IPS-15b (cell line): ENCODE measurements around the gene NSG2.
"Not testable (repeated sequence)": the region's sequence is repeated elsewhere in the genome, so short reads cannot be mapped to it uniquely, and the experiment has no call there.

Source experiments
- H3K27me3 ChIP-seq: one replicate; pipeline ENCODE4 v1.6.1; 2013; ENCODE audit warnings: low read length; ENCODE audit not compliant: control insufficient read depth, insufficient read depth
- H3K36me3 ChIP-seq: one replicate; pipeline ENCODE4 v1.6.1; 2013; ENCODE audit warnings: low read length; ENCODE audit not compliant: control insufficient read depth, insufficient read depth
- H3K4me1 ChIP-seq: one replicate; pipeline ENCODE4 v1.6.1; 2013; ENCODE audit warnings: mild to moderate bottlenecking, low read length; ENCODE audit not compliant: control insufficient read depth, insufficient read depth
- H3K4me3 ChIP-seq: one replicate; pipeline ENCODE4 v1.5.1; 2013; ENCODE audit warnings: low read depth, low read length
- H3K9ac ChIP-seq: one replicate; pipeline ENCODE4 v1.6.1; 2013; ENCODE audit warnings: low read depth, mild to moderate bottlenecking, low read length
- H3K9me3 ChIP-seq: one replicate; pipeline ENCODE4 v1.6.1; 2013; ENCODE audit warnings: mild to moderate bottlenecking, low read length; ENCODE audit not compliant: control insufficient read depth, insufficient read depth

NSG2 gene

GRCh38 chr5:174045470-174046025 lies at the start of gene NSG2:
NSG2 (plus strand) TSS chr5:174045706; CDS start chr5:174046756, 1,050 bp downstream.
- Histone ChIP-seq H3K27me3 (no peaks in the 10 kb centered on the region), H3K4me1 (no peaks in the 10 kb centered on the region), H3K9ac (no peak within 1 kb of the TSS), H3K9me3 (no peaks in the 10 kb centered on the region), H3K36me3 (no peaks in the 10 kb centered on the region), H3K4me3 (no peak within 1 kb of the TSS)

- no peaks in the 10 kb centered on the region for H3K27me3 ChIP-seq
- H3K4me3 ChIP-seq = no peak overlapping the region
- H3K4me1 ChIP-seq = no peaks in the 10 kb centered on the region
- H3K9me3 ChIP-seq = no peaks in the 10 kb centered on the region
- no peaks in the 10 kb centered on the region for H3K36me3 ChIP-seq
- H3K9ac ChIP-seq = no peak overlapping the region
These were observed 48.2 kb upstream of the NSG2 start for GRCh38 chr5:173997331-173997730.

GRCh38 chr5:173998531-173998930 lies 47.0 kb upstream of the NSG2 start:
- no peak overlapping the region for H3K4me3 ChIP-seq
- no peaks in the 10 kb centered on the region for H3K36me3 ChIP-seq
- no peak overlapping the region for H3K9ac ChIP-seq
- no peaks in the 10 kb centered on the region for H3K4me1 ChIP-seq
- no peaks in the 10 kb centered on the region for H3K27me3 ChIP-seq
- no peaks in the 10 kb centered on the region for H3K9me3 ChIP-seq

GRCh38 chr5:174000076-174000475 lies 45.4 kb upstream of the NSG2 start:
- no peaks in the 10 kb centered on the region for H3K36me3 ChIP-seq
- H3K9me3 ChIP-seq = no peaks in the 10 kb centered on the region
- no peaks in the 10 kb centered on the region for H3K27me3 ChIP-seq
- H3K4me1 ChIP-seq = no peaks in the 10 kb centered on the region
- H3K4me3 ChIP-seq = no peak overlapping the region
- H3K9ac ChIP-seq = no peak overlapping the region

- Histone ChIP-seq H3K36me3 (no peaks in the 10 kb centered on the region), H3K9me3 (no peaks in the 10 kb centered on the region), H3K27me3 (no peaks in the 10 kb centered on the region), H3K9ac (no peak overlapping the region), H3K4me3 (no peak overlapping the region), H3K4me1 (no peaks in the 10 kb centered on the region)
These were observed 41.7 kb upstream of the NSG2 start for GRCh38 chr5:174003795-174004194.

- H3K4me1 ChIP-seq = no peaks in the 10 kb centered on the region
- no peak overlapping the region for H3K4me3 ChIP-seq
- no peaks in the 10 kb centered on the region for H3K9me3 ChIP-seq
- H3K9ac ChIP-seq = no peak overlapping the region
- no peaks in the 10 kb centered on the region for H3K36me3 ChIP-seq
- H3K27me3 ChIP-seq = no peaks in the 10 kb centered on the region
These were observed 36.6 kb upstream of the NSG2 start for GRCh38 chr5:174008922-174009321.

- no peaks in the 10 kb centered on the region for H3K36me3 ChIP-seq
- no peak overlapping the region for H3K4me3 ChIP-seq
- H3K27me3 ChIP-seq = no peaks in the 10 kb centered on the region
- H3K9ac ChIP-seq = no peak overlapping the region
- no peaks in the 10 kb centered on the region for H3K4me1 ChIP-seq
- H3K9me3 ChIP-seq = no peaks in the 10 kb centered on the region
These were observed 35.1 kb upstream of the NSG2 start for GRCh38 chr5:174010365-174010764.

- Histone ChIP-seq H3K4me3 (no peak overlapping the region), H3K4me1 (no peaks in the 10 kb centered on the region), H3K27me3 (no peaks in the 10 kb centered on the region), H3K36me3 (no peaks in the 10 kb centered on the region), H3K9ac (no peak overlapping the region), H3K9me3 (no peaks in the 10 kb centered on the region)
These were observed 34.1 kb upstream of the NSG2 start for GRCh38 chr5:174011441-174011840.

- H3K4me3 ChIP-seq = peak overlapping the region; percentile 47
- H3K4me1 ChIP-seq, H3K36me3 ChIP-seq, H3K9ac ChIP-seq, H3K9me3 ChIP-seq, H3K27me3 ChIP-seq: not testable (repeated sequence)
These were observed 25.2 kb upstream of the NSG2 start for GRCh38 chr5:174020069-174020927.

GRCh38 chr5:174020928-174021304 lies 24.6 kb upstream of the NSG2 start:
- H3K27me3 ChIP-seq = no peaks in the 10 kb centered on the region
- H3K9me3 ChIP-seq = no peaks in the 10 kb centered on the region
- H3K4me1 ChIP-seq = no peaks in the 10 kb centered on the region
- no peaks in the 10 kb centered on the region for H3K36me3 ChIP-seq
- no peak overlapping the region for H3K4me3 ChIP-seq
- no peak overlapping the region for H3K9ac ChIP-seq

- H3K36me3 ChIP-seq = no peaks in the 10 kb centered on the region
- H3K4me3 ChIP-seq = no peak overlapping the region
- H3K9me3 ChIP-seq = no peaks in the 10 kb centered on the region
- no peaks in the 10 kb centered on the region for H3K4me1 ChIP-seq
- H3K9ac ChIP-seq = no peak overlapping the region
- H3K27me3 ChIP-seq = no peaks in the 10 kb centered on the region
These were observed 23.0 kb upstream of the NSG2 start for GRCh38 chr5:174022384-174023095.

- H3K4me3 ChIP-seq = no peak overlapping the region
- no peak overlapping the region for H3K9ac ChIP-seq
- no peaks in the 10 kb centered on the region for H3K9me3 ChIP-seq
- H3K36me3 ChIP-seq = no peaks in the 10 kb centered on the region
- H3K4me1 ChIP-seq = no peaks in the 10 kb centered on the region
- no peaks in the 10 kb centered on the region for H3K27me3 ChIP-seq
These were observed 15.2 kb upstream of the NSG2 start for GRCh38 chr5:174030286-174030685.
